Hepatocyte (in vitro differentiated cells): Measurements from ENCODE around the gene CCDC174. TPM values are rescaled to one million over a fixed set of nuclear protein-coding genes. Genes with fewer than 3 reads are reported as not detected.
"Not testable (repeated sequence)": the region's sequence is repeated elsewhere in the genome, so short reads cannot be mapped to it uniquely, and the experiment has no call there.

Experiments used
- DNase-seq: peaks from one replicate; pipeline ENCODE4 v3.0.0-alpha.2; 2016; ENCODE audit warnings: low spot score
- H2AFZ ChIP-seq: fragments of 200-600 bp; sonication (generic); 2 replicates; pipeline ENCODE4 v1.6.0; 2016; ENCODE audit warnings: antibody characterized with exemption, mild to moderate bottlenecking
- H3K27ac ChIP-seq: fragments of 200-600 bp; sonication (generic); 2 replicates; pipeline ENCODE4 v1.5.1; 2016; ENCODE audit warnings: mild to moderate bottlenecking
- H3K27me3 ChIP-seq: fragments of 200-600 bp; sonication (generic); 2 replicates; pipeline ENCODE4 v1.6.1; 2016
- H3K36me3 ChIP-seq: fragments of 200-600 bp; sonication (generic); replicated peaks from 2 replicates; pipeline ENCODE4 v1.5.1; 2016; ENCODE audit warnings: low read depth; ENCODE audit not compliant: insufficient read depth
- H3K4me1 ChIP-seq: fragments of 200-600 bp; sonication (generic); 2 replicates; pipeline ENCODE4 v1.5.1; 2016; ENCODE audit warnings: mild to moderate bottlenecking, moderate library complexity; ENCODE audit not compliant: insufficient read depth
- H3K4me2 ChIP-seq: fragments of 200-600 bp; sonication (generic); 2 replicates; pipeline ENCODE4 v1.6.0; 2016
- H3K4me3 ChIP-seq: fragments of 200-600 bp; sonication (generic); 2 replicates; pipeline ENCODE4 v1.5.1; 2016; ENCODE audit warnings: mild to moderate bottlenecking
- H3K79me2 ChIP-seq: fragments of 200-600 bp; sonication (generic); 2 replicates; pipeline ENCODE4 v1.6.0; 2017; ENCODE audit warnings: mild to moderate bottlenecking
- H3K9me2 ChIP-seq: fragments of 200-600 bp; sonication (generic); replicated peaks from 2 replicates; pipeline ENCODE4 v1.6.0; 2017; ENCODE audit warnings: mild to moderate bottlenecking; ENCODE audit not compliant: insufficient read depth
- H3K9me3 ChIP-seq: fragments of 200-600 bp; sonication (generic); 2 replicates; pipeline ENCODE4 v1.5.1; 2016; ENCODE audit warnings: low read depth, mild to moderate bottlenecking
- H4K20me1 ChIP-seq: fragments of 200-600 bp; sonication (generic); 2 replicates; pipeline ENCODE4 v1.6.0; 2016; ENCODE audit warnings: mild to moderate bottlenecking; ENCODE audit not compliant: insufficient read depth, poor library complexity, severe bottlenecking
- CTCF ChIP-seq: fragments of 200-600 bp; sonication (generic); IDR thresholded peaks from 2 replicates; pipeline ENCODE4 v1.5.1; 2016; ENCODE audit warnings: antibody characterized with exemption, mild to moderate bottlenecking; ENCODE audit not compliant: poor library complexity
- EZH2 ChIP-seq: fragments of 200-600 bp; sonication (generic); IDR thresholded peaks from 2 replicates; pipeline ENCODE4 v1.6.1; 2016; ENCODE audit warnings: antibody characterized with exemption, mild to moderate bottlenecking, borderline replicate concordance
- EZH2phosphoT487 ChIP-seq: fragments of 200-600 bp; sonication (generic); IDR thresholded peaks from one replicate; pipeline ENCODE4 v1.6.1; 2018; ENCODE audit warnings: antibody characterized with exemption, mild to moderate bottlenecking, low read depth, moderate library complexity; ENCODE audit not compliant: unreplicated experiment, severe bottlenecking
- WGBS: methylation state at CpG from one replicate; pipeline ENCODE4 v1.1.6; 2016; ENCODE audit warnings: low lambda C conversion rate; ENCODE audit errors: missing lambda C conversion rate; 5-methylcytosine and 5-hydroxymethylcytosine counted together
- polyA plus RNA-seq: library from polyadenylated mRNA; unstranded; fragments of >200 nt; fragmentation: Nextera tagmentation; extraction: Ambion mirVana; gene quantifications from 2 replicates; pipeline ENCODE4 v1.2.1, GENCODE V29; 2016
- total RNA-seq: library from RNA; depleted of rRNA; stranded (reverse); fragments of >200 nt; gene quantifications from 2 replicates; pipeline ENCODE4 v1.2.3, GENCODE V29; 2014

CCDC174 gene
- total and polyA plus RNA-seq, 2 experiments from 2014 or later: 18.6 to 23.6 TPM

GRCh38 chr3:14608298-14608697 lies 43.3 kb upstream of the CCDC174 start:
- Histone ChIP-seq H3K4me1 (no peaks in the 10 kb centered on the region), H3K27ac (no peak overlapping the region), H3K4me3 (no peak overlapping the region), H3K27me3 (peaks cover 19% of the 10 kb centered on the region), H2AFZ (no peak overlapping the region), H3K9me3 (no peaks in the 10 kb centered on the region), H3K36me3 (no peaks in the 10 kb centered on the region), H3K79me2 (no peaks in the 10 kb centered on the region), H3K4me2 (no peak overlapping the region), H3K9me2 (no peaks in the 10 kb centered on the region), H4K20me1 (no peaks in the 10 kb centered on the region)
- 92% methylated on average over 3 of the region's 3 CpGs for WGBS
- no peak for DNase-seq
- TF ChIP-seq EZH2phosphoT487: no peak
- no peak for TF ChIP-seq EZH2
- TF ChIP-seq CTCF: no peak

GRCh38 chr3:14609058-14609457 lies 42.5 kb upstream of the CCDC174 start:
- not testable (repeated sequence) for H3K4me3 ChIP-seq
- 91% methylated on average over 3 of the region's 3 CpGs for WGBS

GRCh38 chr3:14609506-14609905 lies 42.1 kb upstream of the CCDC174 start:
- Histone ChIP-seq H3K27ac (no peak overlapping the region), H3K4me2 (no peak overlapping the region), H3K36me3 (no peaks in the 10 kb centered on the region), H3K4me1 (no peaks in the 10 kb centered on the region), H3K79me2 (no peaks in the 10 kb centered on the region), H2AFZ (no peak overlapping the region), H3K9me2 (no peaks in the 10 kb centered on the region), H3K27me3 (peaks cover 11% of the 10 kb centered on the region), H3K9me3 (no peaks in the 10 kb centered on the region), H4K20me1 (no peaks in the 10 kb centered on the region), H3K4me3 (no peak overlapping the region)
- DNase-seq: no peak
- WGBS: 87% methylated on average over 4 of the region's 4 CpGs
- TF ChIP-seq CTCF (no peak), EZH2 (no peak), EZH2phosphoT487 (no peak)

More at GRCh38 chr3:14609058-14609457, 42.5 kb upstream of the CCDC174 start:
- not testable (repeated sequence) for H3K27ac ChIP-seq, H3K36me3 ChIP-seq, DNase-seq, H2AFZ ChIP-seq, H3K4me2 ChIP-seq, H4K20me1 ChIP-seq, H3K4me1 ChIP-seq, H3K9me2 ChIP-seq, H3K9me3 ChIP-seq, H3K79me2 ChIP-seq
- peaks cover 11% of the 10 kb centered on the region for H3K27me3 ChIP-seq

GRCh38 chr3:14609941-14610340 lies 41.6 kb upstream of the CCDC174 start:
- H4K20me1 ChIP-seq: no peaks in the 10 kb centered on the region
- H3K9me2 ChIP-seq: no peaks in the 10 kb centered on the region
- peaks cover 11% of the 10 kb centered on the region for H3K27me3 ChIP-seq
- H2AFZ ChIP-seq: no peak overlapping the region
- no peaks in the 10 kb centered on the region for H3K36me3 ChIP-seq
- H3K27ac ChIP-seq: no peak overlapping the region
- H3K79me2 ChIP-seq: no peaks in the 10 kb centered on the region
- H3K4me2 ChIP-seq: no peak overlapping the region
- H3K4me3 ChIP-seq: no peak overlapping the region
- H3K9me3 ChIP-seq: no peaks in the 10 kb centered on the region
- no peak for DNase-seq
- no peaks in the 10 kb centered on the region for H3K4me1 ChIP-seq
- TF ChIP-seq CTCF (no peak), EZH2 (no peak), EZH2phosphoT487 (no peak)
